ENCODE data around the gene NRN1L. TPM values are rescaled to one million over a fixed set of nuclear protein-coding genes. Genes with fewer than 3 reads are reported as not detected.

Gene NRN1L
- polyA plus RNA-seq, 1 donor: 1.6 TPM

- DNase-seq: no peak
Observed at GRCh38 chr16:67919622-67920221, 35.0 kb downstream of the NRN1L start.

DNA sequence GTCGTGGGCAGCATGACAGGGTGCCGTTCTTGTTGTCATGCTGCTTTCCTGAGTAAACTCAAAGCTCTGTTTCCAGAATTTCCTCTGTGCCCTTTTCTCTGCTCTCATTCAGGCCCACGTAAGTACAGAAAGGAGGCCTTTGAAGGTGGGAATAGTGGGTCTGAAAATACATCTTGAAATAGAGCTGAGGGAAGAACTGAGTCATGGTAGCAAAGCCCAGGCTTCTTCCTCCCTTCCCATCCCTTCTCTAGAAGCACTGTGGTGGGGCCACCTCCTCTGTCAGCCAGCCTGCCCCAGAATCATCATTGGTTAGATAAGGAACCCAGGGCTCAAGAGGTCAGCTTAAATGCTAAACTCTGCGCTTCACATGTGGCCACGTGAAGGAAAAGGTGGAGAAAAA is 37.5 kb downstream of the NRN1L start:
- DNase-seq: no peak

GRCh38 chr16:67922740-67923139 is 38.1 kb downstream of the NRN1L start:
- no peak for DNase-seq

GRCh38 chr16:67923414-67924116 is 38.9 kb downstream of the NRN1L start:
- DNase-seq: no peak

GRCh38 chr16:67924140-67924906 is 39.6 kb downstream of the NRN1L start:
- DNase-seq: no peak

DNA sequence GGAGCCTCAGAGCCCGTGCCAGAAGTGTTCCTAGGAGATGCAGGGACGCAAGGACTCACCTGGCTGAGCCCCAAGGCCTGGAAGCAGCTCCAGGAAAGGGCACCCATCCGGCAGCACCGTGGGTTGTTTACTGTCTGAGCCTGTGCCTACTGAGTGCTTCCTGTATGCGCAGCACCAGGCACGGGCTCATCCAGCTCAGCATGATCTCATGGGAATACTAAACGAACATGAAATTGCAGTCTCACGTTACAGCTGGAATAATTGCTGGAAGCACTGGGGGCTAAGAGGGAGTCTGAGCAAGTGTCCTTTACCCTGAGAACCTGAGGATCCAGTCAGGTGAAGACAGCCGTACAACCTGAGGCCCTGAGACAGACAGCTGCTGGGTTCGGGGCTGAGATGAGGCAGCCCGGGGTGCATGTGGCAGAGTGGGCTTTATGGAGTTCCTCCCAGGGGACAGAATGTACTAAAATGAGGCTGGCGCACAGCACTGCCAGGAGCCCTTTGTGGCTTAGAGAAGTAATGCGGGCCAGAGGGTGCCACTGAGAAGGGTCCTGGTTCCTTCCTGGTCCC is 41.6 kb downstream of the NRN1L start:
- no peak for DNase-seq

DNA sequence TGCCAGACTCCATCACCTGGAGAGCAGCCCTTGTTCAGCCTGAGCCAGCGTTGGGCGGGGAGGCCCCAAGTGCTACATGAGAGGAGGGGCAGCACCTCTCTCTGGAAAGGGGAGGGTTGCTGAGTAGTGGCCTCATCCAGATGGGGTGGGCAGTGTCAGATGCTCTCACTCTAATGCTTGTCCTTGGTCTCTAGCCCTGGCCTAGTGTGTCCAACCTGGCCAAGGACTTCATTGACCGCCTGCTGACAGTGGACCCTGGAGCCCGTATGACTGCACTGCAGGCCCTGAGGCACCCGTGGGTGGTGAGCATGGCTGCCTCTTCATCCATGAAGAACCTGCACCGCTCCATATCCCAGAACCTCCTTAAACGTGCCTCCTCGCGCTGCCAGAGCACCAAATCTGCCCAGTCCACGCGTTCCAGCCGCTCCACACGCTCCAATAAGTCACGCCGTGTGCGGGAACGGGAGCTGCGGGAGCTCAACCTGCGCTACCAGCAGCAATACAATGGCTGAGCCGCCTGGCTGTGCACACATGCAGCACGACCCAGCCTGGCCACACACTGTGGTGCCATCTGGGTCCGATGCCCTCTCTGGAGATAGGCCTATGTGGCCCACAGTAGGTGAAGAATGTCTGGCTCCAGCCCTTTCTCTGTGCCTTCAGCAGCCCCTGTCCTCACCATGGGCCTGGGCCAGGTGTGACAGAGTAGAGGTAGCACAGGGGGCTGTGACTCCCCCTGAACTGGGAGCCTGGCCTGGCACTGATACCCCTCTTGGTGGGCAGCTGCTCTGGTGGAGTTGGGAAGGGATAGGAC is 42.7 kb downstream of the NRN1L start:
- DNase-seq: no peak

GRCh38 chr16:67928147-67928546 is 43.5 kb downstream of the NRN1L start:
- DNase-seq: no peak

- DNase-seq: peak; percentile 70
Observed at GRCh38 chr16:67928561-67929364, 44.1 kb downstream of the NRN1L start.

DNA sequence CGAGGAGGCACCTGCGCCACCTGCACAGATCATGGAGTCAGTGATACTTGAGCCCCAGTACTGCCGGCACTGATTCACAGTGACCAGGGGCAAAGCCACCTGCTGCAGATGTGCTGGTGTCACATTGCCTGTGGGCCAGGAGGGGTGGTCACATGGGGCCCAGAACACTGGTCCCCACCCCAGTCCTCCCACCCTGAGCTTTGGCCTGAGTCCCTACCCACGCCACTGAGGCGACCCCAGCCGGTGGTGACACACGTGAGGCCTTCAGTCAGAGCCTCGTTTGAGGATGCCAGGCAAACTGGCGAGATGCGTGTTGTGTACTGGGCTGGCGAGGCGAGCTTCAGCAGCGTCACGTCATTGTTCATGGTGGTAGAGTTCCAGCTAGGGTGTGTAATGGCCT is 45.5 kb downstream of the NRN1L start:
- no peak for DNase-seq

- DNase-seq: no peak
Observed at GRCh38 chr16:67930678-67931211, 46.1 kb downstream of the NRN1L start.

- DNase-seq: no peak
Observed at GRCh38 chr16:67931712-67932461, 47.2 kb downstream of the NRN1L start, which contains the start of gene CTRL. Gene CTRL (minus strand): TSS chr16:67931862. CDS start chr16:67931852, 10 bp downstream.

- DNase-seq: no peak
Observed at GRCh38 chr16:67932462-67932840, 47.8 kb downstream of the NRN1L start.

- no peak for DNase-seq
Observed at GRCh38 chr16:67933805-67934204, 49.1 kb downstream of the NRN1L start.

DNA sequence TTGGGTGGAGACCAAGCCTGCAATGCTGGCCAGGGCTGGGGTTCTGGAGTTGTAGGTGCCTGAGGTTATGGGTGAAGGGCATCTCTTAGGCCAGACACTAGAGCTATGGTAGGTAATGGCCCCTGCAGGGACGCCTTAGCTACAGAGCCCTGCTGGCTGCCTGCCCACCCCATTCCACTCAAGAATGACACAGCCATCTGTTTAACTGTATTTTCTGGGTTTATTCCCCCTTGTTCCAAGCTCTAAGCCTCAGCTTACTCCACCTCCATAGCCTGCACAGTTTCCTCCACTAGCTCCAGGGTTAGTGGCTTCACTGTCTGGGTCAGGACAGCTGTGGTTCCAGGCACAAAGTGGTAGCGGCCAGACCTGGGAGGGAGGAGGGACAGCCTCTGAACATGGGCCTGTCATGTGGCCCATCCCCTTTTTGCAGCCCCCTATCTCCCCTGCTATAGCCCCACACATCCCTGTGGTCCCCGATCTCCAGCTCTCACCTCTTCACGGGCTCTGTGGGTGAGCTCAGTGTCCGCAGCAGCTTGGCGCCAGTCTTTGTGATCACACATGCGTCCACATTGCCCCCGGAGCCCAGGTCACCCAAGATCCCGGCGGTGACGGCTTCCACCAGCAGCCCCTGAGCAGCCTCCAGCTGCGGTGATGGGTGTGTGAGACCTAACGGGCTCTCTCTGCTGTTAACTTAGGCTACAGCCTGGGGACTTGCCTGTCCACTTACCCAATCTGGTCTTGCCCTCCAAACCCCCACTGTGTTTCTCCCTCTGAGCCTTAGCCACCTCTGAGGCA is 49.8 kb downstream of the NRN1L start:
- DNase-seq: no peak

DNA sequence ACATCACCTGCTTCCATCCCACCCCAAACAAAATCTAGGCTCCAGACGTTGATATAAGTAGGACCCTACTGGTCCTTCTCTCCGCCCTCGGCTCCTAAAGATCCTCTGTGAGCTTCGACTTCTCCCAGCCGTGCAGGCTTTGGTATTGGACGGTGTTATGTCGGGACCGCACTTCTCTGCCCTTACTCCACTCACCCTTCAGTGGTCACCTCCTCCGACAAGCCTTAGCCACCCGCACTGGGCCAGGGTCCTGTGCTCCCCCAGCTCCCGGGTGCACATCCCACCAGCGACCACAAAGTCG is 50.4 kb downstream of the NRN1L start:
- no peak for DNase-seq

DNA sequence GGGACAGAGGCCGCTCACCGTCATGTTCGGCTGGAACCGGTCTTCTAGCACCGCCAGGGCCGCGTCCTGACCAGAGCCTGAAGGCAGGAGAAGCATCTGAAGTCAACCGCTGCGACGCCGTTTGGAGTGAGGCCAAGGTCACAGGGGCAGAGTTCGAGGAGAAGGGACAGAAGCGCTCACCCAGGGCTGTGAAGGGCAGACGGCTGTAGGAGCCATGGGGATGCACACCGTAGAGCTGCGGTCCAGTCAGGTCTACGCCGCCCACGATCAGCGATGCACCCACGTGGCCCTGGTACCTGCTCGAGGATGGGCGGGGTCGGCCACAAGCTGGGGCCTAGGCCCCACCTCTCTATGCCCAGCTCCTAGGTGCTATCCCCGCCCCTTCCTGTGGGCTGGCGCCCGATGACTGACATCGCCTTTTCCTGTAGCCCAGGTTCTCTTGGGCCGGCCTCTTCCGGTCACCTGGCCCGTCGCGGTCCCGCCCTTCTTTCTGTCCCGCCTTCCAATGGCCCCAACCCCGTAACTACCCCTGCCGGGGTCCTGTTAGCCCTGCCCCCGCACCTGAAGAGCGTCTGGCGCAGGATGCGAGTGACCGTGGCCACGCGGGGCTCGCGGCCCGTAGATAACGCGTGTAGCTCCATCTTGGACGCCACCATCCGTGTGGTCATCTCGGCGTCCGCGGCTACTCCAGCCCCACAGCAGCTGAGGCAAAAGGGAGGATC is 50.9 kb downstream of the NRN1L start:
- DNase-seq: peak; percentile 94
